Amygdala (tissue), 56 donors: ENCODE results near the gene TBC1D17.
A peak's percentile ranks its signal among the peaks of the same experiment; 100 is the strongest.

ENCODE experiments used
- DNase-seq, 56 donors: peaks; one replicate each; lab custom pipeline; 2025; lab: John Stamatoyannopoulos, UW

Gene TBC1D17

GRCh38 chr19:49931293-49932040 is 54.0 kb downstream of the TBC1D17 start:
- no peak for DNase-seq

- DNase-seq, result no peak
These were observed 54.5 kb downstream of the TBC1D17 start for GRCh38 chr19:49932041-49932451.

DNA sequence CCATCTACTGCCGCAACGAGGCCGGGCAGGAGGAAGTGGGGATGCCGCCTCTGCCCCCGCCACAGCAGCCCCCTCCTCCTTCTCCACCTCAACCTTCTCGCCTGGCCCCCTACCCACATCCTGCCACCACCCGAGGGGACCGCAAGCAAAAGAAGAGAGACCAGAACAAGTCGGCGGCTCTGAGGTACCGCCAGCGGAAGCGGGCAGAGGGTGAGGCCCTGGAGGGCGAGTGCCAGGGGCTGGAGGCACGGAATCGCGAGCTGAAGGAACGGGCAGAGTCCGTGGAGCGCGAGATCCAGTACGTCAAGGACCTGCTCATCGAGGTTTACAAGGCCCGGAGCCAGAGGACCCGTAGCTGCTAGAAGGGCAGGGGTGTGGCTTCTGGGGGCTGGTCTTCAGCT is 55.2 kb downstream of the TBC1D17 start:
- no peak for DNase-seq

DNA sequence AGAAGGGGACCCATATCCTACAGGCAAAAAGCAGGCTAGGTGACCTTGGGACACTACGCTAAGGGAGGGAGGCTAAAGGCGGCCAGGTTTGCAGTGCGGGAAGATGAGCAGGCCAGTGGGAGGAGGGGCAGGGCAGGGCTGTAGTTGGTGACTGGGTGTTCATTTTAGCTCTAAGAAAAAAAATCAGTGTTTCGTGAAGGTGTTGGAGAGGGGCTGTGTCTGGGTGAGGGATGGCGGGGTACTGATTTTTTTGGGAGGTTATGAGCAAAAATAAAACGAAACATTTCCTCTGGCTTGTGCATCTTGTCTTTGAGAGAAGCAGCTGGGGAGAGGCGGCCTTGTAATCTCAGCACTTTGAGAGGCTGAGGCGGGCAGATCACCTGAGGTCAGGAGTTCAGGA is 56.1 kb downstream of the TBC1D17 start:
- DNase-seq, result no peak

GRCh38 chr19:49936549-49936948 is 59.0 kb downstream of the TBC1D17 start:
- DNase-seq, result no peak

GRCh38 chr19:49937750-49938381 is 60.4 kb downstream of the TBC1D17 start:
- peak in 48 of 56 donors; percentile 6 to 83 (median 45) for DNase-seq
